ENCODE data around the gene PTPRD. TPM values are rescaled to one million over a fixed set of nuclear protein-coding genes. Genes with fewer than 3 reads are reported as not detected.

The PTPRD gene
- total RNA-seq, 1 donor from 2014 or later: 109 TPM

DNA sequence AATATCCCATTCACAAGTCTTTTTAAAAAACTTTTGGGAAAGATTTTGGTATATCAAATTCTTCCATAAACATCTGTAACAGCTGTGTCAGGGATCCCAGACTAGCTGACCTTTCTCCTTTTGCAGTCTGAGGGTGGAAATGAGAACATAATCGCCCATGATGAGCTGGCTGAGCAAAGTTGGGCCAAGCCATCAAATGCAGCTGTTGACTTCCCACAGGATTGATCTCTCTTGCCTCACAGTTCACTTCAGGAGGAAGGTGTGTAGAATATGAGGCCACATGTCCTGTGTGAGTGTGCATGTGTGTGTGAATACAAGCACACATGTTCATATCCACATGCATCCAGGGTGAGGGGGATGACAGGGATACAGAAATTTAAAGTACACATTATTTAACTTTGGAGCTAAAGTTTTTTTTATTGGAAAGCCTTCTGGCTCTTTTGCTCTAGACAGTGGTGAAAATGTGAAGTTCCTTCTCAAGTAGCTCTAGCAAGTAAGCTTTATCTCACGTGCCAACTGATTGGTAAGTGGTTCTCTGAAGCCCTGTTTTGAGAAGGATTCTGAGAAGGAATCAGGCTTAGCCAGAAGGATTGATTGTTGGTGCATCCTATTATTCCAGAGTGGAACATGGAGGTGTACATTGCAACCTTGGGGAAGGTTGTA is 2344.5 kb downstream of the PTPRD start:
- Mint-ChIP-seq H3K36me3 (no peaks in the 10 kb centered on the region), H3K27ac (no peak overlapping the region), H3K4me1 (peaks cover 6% of the 10 kb centered on the region), H3K27me3 (ENCODE audit: low read depth) (no peaks in the 10 kb centered on the region), H3K9me3 (peaks cover 9% of the 10 kb centered on the region), H3K4me3 (no peak overlapping the region)
- no peak for TF ChIP-seq CTCF (IDR thresholded peaks at IDR 0.05; ENCODE audit: unreplicated experiment)
- DNase-seq (ENCODE audit: low spot score in 2 of 2, unreplicated experiment in 2 of 2): no peak

DNA sequence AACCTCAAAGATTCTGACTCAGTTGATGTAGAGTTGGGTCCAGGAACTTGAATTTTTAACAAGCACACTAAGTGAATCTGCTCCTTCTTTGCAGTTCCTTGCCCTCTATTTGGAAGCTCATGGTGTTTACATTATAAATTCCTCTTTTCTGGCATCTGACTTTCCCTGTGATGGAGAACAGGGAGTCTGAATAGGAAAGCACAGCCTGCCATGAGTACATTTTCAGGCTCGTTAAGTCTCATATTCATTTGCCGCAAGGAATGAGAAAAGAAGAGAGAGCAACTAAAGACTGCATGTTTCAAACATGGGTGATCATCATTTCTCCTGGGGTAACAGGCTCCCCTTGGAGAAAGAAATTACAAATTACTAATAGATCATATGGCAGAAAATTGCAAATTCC is 2345.2 kb downstream of the PTPRD start:
- no peak for DNase-seq (ENCODE audit: low spot score in 2 of 2, unreplicated experiment in 2 of 2)
- H3K27ac Mint-ChIP-seq: no peak overlapping the region
- H3K36me3 Mint-ChIP-seq: no peaks in the 10 kb centered on the region
- peaks cover 6% of the 10 kb centered on the region for H3K4me1 Mint-ChIP-seq
- TF ChIP-seq CTCF (IDR thresholded peaks at IDR 0.05; ENCODE audit: unreplicated experiment): no peak
- H3K9me3 Mint-ChIP-seq: peaks cover 9% of the 10 kb centered on the region
- H3K27me3 Mint-ChIP-seq (ENCODE audit: low read depth): no peaks in the 10 kb centered on the region
- H3K4me3 Mint-ChIP-seq: no peak overlapping the region

GRCh38 chr9:8266861-8267260 is 2345.9 kb downstream of the PTPRD start:
- no peaks in the 10 kb centered on the region for H3K27me3 Mint-ChIP-seq (ENCODE audit: low read depth)
- peaks cover 8% of the 10 kb centered on the region for H3K9me3 Mint-ChIP-seq
- no peak for DNase-seq (ENCODE audit: low spot score in 2 of 2, unreplicated experiment in 2 of 2)
- H3K36me3 Mint-ChIP-seq: no peaks in the 10 kb centered on the region
- no peak for TF ChIP-seq CTCF (IDR thresholded peaks at IDR 0.05; ENCODE audit: unreplicated experiment)
- no peak overlapping the region for H3K27ac Mint-ChIP-seq
- H3K4me3 Mint-ChIP-seq: no peak overlapping the region
- H3K4me1 Mint-ChIP-seq: peaks cover 6% of the 10 kb centered on the region

DNA sequence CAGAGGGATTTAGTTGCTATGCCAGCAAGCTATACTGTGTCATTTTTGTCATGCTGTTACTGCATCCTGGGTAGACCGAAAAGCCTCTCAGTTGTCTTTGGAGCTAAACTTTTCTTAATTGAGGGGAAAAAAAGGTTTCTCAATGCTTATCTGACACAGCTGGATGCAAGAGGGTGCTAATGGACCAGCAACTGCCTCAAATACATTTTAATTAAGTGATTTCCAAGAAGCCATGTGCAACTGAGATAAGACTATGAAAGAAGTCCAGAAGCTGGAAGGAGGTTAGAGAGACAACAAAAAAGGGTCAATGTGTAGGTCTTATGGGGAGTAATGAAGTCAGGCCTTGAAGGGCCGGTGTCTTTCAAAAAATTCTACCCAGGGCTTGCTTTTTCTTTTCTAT is 2347.5 kb downstream of the PTPRD start:
- no peaks in the 10 kb centered on the region for H3K27me3 Mint-ChIP-seq (ENCODE audit: low read depth)
- H3K4me1 Mint-ChIP-seq: peaks cover 6% of the 10 kb centered on the region

More for the DNA sequence above, 2347.5 kb downstream of the PTPRD start:
- DNase-seq (ENCODE audit: low spot score in 2 of 2, unreplicated experiment in 2 of 2): no peak
- Mint-ChIP-seq H3K36me3 (no peaks in the 10 kb centered on the region), H3K9me3 (no peaks in the 10 kb centered on the region), H3K27ac (no peak overlapping the region), H3K4me3 (no peak overlapping the region)
- TF ChIP-seq CTCF (IDR thresholded peaks at IDR 0.05; ENCODE audit: unreplicated experiment): no peak

All from mesothelial cell of epicardium (in vitro differentiated cells).